Osteoblast (primary cell): Measurements from ENCODE around the gene SCCPDH. TPM values are rescaled to one million over a fixed set of nuclear protein-coding genes. Genes with fewer than 3 reads are reported as not detected.

Source experiments
- DNase-seq: peaks from one replicate; pipeline ENCODE4 v3.0.0; 2011; ENCODE audit warnings: low spot score, mixed read lengths; ENCODE audit not compliant: insufficient read length; ENCODE audit errors: missing footprints
- H2AFZ ChIP-seq: 2 replicates; pipeline ENCODE4 v1.6.0; 2011; ENCODE audit warnings: mild to moderate bottlenecking, low read length
- H3K27ac ChIP-seq: 2 replicates; pipeline ENCODE4 v1.5.1; 2011; ENCODE audit warnings: mild to moderate bottlenecking, low read depth, low read length, moderate library complexity
- H3K27me3 ChIP-seq: 2 replicates; pipeline ENCODE4 v1.6.0; 2012; ENCODE audit warnings: mild to moderate bottlenecking, control low read depth, inconsistent platforms, low read length, moderate library complexity; ENCODE audit not compliant: insufficient read depth
- H3K36me3 ChIP-seq: 2 replicates; pipeline ENCODE4 v1.5.1; 2011; ENCODE audit warnings: mild to moderate bottlenecking, low read length, control low read depth, moderate library complexity; ENCODE audit not compliant: insufficient read depth
- H3K4me1 ChIP-seq: 2 replicates; pipeline ENCODE4 v1.5.1; 2011; ENCODE audit warnings: mild to moderate bottlenecking, low read length, control low read depth, moderate library complexity; ENCODE audit not compliant: insufficient read depth
- H3K4me2 ChIP-seq: 2 replicates; pipeline ENCODE4 v1.6.0; 2011; ENCODE audit warnings: mild to moderate bottlenecking, low read length; ENCODE audit not compliant: insufficient read depth
- H3K4me3 ChIP-seq: fragments of 200-600 bp; sonication (generic); 3 replicates; pipeline ENCODE4 v1.5.1; 2012; ENCODE audit warnings: mild to moderate bottlenecking, low read length, inconsistent platforms; ENCODE audit not compliant: insufficient read depth
- H3K79me2 ChIP-seq: 2 replicates; pipeline ENCODE4 v1.6.0; 2012; ENCODE audit warnings: mild to moderate bottlenecking, low read length, control low read depth, inconsistent platforms; ENCODE audit not compliant: insufficient read depth
- H3K9me3 ChIP-seq: 2 replicates; pipeline ENCODE4 v1.5.1; 2011; ENCODE audit warnings: low read depth, low read length, control low read depth
- H4K20me1 ChIP-seq: 2 replicates; pipeline ENCODE4 v1.6.0; 2012; ENCODE audit warnings: mild to moderate bottlenecking, low read length, control low read depth; ENCODE audit not compliant: insufficient read depth
- total RNA-seq: library from RNA; depleted of rRNA; stranded (reverse); fragments of >200 nt; gene quantifications from 2 replicates; pipeline ENCODE4 v1.2.3, GENCODE V29; 2012
- TF ChIP-seq, protein P1 (sequence below): IDR thresholded peaks from 2 replicates; pipeline ENCODE4 v1.5.1; 2011; ENCODE audit warnings: mild to moderate bottlenecking, low read depth, low read length, moderate library complexity; ENCODE audit errors: extremely low read depth

The SCCPDH gene
- total RNA-seq, 1 donor = 49.9 TPM

DNA sequence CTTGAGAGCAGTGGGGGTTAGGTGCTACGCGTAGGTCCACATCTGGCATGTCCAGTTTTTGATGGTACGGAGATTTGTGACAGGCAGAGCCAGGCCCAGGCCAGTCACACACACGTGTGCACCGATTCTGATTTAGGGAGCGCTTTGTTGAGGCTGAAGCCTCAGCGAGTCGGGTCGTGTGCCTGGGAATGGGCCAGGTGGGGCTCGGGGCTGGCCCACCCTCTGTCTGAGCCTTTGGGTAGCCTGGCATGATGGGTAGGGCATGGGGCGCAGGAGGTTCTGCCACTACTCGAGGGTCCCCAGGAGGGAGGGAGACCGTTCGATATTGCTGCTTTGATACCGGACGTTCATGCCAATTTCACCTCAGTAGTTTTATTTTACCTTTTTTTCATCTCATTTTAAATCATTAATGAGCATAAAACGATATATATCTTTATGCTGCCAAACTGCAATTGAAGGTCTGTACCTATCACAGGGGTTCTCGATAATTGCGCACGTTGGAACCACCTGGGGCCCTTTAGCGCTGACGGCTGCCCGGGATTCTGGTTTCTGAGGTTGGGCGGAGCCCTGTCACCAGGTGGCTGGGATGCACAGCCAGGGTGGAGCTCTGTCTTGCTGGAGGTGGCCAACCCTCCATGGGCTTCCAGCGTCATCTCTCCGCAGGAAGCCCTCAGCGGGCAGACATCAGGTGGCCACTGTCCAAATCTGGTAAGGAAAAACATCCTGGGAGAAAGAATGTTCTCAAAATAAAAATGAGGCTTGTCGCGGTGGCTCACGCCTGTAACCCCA lies 71.9 kb downstream of the SCCPDH start:
- Histone ChIP-seq H3K4me1 (no peaks in the 10 kb centered on the region), H3K4me3 (no peak overlapping the region), H3K9me3 (no peaks in the 10 kb centered on the region), H3K27me3 (no peaks in the 10 kb centered on the region), H2AFZ (no peak overlapping the region), H3K4me2 (no peak overlapping the region), H3K79me2 (no peaks in the 10 kb centered on the region), H3K27ac (no peak overlapping the region), H4K20me1 (no peaks in the 10 kb centered on the region), H3K36me3 (no peaks in the 10 kb centered on the region)
- TF ChIP-seq, protein P1, sequence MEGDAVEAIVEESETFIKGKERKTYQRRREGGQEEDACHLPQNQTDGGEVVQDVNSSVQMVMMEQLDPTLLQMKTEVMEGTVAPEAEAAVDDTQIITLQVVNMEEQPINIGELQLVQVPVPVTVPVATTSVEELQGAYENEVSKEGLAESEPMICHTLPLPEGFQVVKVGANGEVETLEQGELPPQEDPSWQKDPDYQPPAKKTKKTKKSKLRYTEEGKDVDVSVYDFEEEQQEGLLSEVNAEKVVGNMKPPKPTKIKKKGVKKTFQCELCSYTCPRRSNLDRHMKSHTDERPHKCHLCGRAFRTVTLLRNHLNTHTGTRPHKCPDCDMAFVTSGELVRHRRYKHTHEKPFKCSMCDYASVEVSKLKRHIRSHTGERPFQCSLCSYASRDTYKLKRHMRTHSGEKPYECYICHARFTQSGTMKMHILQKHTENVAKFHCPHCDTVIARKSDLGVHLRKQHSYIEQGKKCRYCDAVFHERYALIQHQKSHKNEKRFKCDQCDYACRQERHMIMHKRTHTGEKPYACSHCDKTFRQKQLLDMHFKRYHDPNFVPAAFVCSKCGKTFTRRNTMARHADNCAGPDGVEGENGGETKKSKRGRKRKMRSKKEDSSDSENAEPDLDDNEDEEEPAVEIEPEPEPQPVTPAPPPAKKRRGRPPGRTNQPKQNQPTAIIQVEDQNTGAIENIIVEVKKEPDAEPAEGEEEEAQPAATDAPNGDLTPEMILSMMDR = no peak
- DNase-seq = no peak

DNA sequence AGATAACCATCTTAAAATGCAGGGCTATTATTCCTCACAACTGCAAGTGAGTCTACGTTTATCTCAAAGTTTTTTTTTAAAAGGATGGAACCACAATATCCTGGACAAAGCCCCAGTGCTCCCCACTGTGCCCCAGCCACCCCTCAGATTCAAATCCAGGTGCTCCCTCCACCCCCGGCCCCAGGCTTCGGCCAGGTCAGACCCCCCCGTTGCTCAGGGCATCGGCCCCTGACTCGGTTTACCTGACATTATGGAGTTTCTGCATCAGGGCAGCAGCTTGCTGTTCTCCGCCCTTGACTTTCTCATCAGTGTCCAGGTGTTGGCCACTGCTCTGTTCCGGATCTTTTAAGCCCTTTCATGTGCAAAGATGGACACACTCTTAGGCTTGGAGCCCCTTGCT lies 72.9 kb downstream of the SCCPDH start:
- Histone ChIP-seq H3K27me3 (no peaks in the 10 kb centered on the region), H3K27ac (no peak overlapping the region), H3K4me1 (no peaks in the 10 kb centered on the region), H2AFZ (no peak overlapping the region), H3K4me3 (no peak overlapping the region), H3K79me2 (no peaks in the 10 kb centered on the region), H3K36me3 (no peaks in the 10 kb centered on the region), H3K9me3 (no peaks in the 10 kb centered on the region), H3K4me2 (no peak overlapping the region), H4K20me1 (no peaks in the 10 kb centered on the region)
- TF ChIP-seq, protein P1 = no peak
- DNase-seq = no peak

DNA sequence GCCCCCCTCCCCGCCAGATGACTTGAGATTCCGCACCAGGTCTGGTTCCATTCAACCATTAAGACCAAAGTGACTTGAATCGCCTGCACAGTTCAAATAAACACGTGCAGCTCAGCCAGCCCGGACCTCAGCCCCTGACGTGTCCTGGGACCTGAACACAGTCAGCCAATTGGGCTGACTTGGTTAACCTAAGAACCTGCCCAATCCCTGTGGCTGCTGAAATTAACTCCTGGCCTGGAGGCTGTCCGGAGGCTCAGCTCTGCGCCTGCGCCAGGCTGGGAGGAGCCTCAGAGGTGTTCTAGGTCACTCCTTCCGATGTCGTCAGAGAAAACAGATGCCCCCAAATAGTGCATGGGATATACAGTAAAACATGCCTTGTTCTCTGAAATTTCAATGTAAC lies 73.4 kb downstream of the SCCPDH start:
- no peak overlapping the region for H2AFZ ChIP-seq

DNA sequence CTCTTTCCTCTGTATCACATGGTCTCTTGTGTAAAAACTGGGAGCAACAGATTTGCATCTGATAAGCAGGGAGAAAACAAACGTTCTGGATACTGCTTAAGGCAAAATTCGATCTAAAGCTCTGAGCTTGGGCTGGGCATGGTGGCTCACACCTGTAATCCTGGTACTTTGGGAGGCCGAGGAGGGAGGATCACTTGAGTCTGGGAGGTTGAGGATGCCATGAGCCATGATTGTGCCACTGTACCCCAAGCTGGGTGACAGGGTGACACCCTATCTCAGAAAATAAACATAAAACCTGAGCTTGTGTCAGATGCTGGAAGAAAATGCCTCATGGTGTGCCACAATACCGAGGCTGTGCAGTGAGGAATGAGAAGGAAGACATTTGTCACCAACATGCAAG lies 73.9 kb downstream of the SCCPDH start:
- TF ChIP-seq, protein P1 = no peak
- H3K9me3 ChIP-seq = no peaks in the 10 kb centered on the region
- DNase-seq = no peak
- no peak overlapping the region for H2AFZ ChIP-seq
- H4K20me1 ChIP-seq = no peaks in the 10 kb centered on the region
- H3K79me2 ChIP-seq = no peaks in the 10 kb centered on the region
- H3K4me3 ChIP-seq = no peak overlapping the region
- no peaks in the 10 kb centered on the region for H3K27me3 ChIP-seq
- H3K4me2 ChIP-seq = no peak overlapping the region
- no peak overlapping the region for H3K27ac ChIP-seq
- no peaks in the 10 kb centered on the region for H3K36me3 ChIP-seq
- no peaks in the 10 kb centered on the region for H3K4me1 ChIP-seq

More for the DNA sequence above, 73.4 kb downstream of the SCCPDH start:
- Histone ChIP-seq H3K27me3 (no peaks in the 10 kb centered on the region), H3K4me1 (no peaks in the 10 kb centered on the region), H3K27ac (no peak overlapping the region), H4K20me1 (no peaks in the 10 kb centered on the region), H3K4me2 (no peak overlapping the region), H3K36me3 (no peaks in the 10 kb centered on the region), H3K9me3 (no peaks in the 10 kb centered on the region), H3K79me2 (no peaks in the 10 kb centered on the region), H3K4me3 (no peak overlapping the region)
- DNase-seq = no peak
- TF ChIP-seq, protein P1 = no peak
